Naive thymus-derived CD8-positive, alpha-beta T cell (primary cell): ENCODE results near the gene EFNB1. TPM values are rescaled to one million over a fixed set of nuclear protein-coding genes. Genes with fewer than 3 reads are reported as not detected.
A peak's percentile ranks its signal among the peaks of the same experiment; 100 is the strongest.

Experiments
- ATAC-seq, 2 donors: fragments of 150-1000 bp; cut with Tn5 transposase in 1 of 2; sonication (Bioruptor Pico), chemical (Tn5 transposase) in 1 of 2; 1 replicate in 1 of 2; 2 replicates in 1 of 2; pipeline ENCODE4 v1.10.0; 2021; ENCODE audit warnings: mild to moderate bottlenecking in 2 of 2, moderate library complexity in 2 of 2
- POLR2A ChIA-PET: fragments of 350-600 bp; sonication (Branson Sonifier 250); formaldehyde crosslinking; loops from one replicate; lab custom pipeline; 2021; ENCODE audit warnings: antibody characterized with exemption; lab: Charles Lee
- DNase-seq, 10 donors: peaks; one replicate each; pipeline versions ENCODE4 v3.0.0 to v3.0.0-alpha.2; 2020 to 2022
- H3K27ac Mint-ChIP-seq, 10 donors: one replicate each; pipeline ENCODE4 v1.8.0; 2020 to 2022; ENCODE audit warnings: mild to moderate bottlenecking in 10 of 10, mixed read lengths in 10 of 10, moderate library complexity in 4 of 10, inconsistent platforms in 1 of 10
- H3K27me3 Mint-ChIP-seq, 5 donors: one replicate each; pipeline ENCODE4 v1.8.0; 2021 to 2022; ENCODE audit warnings: mixed read lengths in 5 of 5
- H3K36me3 Mint-ChIP-seq, 3 donors: one replicate each; pipeline ENCODE4 v1.8.0; 2020 to 2022; ENCODE audit warnings: mixed read lengths in 3 of 3, mild to moderate bottlenecking in 2 of 3, inconsistent platforms in 1 of 3
- H3K4me1 Mint-ChIP-seq, 4 donors: one replicate each; pipeline ENCODE4 v1.8.0; 2021 to 2022; ENCODE audit warnings: mixed read lengths in 4 of 4
- H3K4me3 Mint-ChIP-seq, 10 donors: one replicate each; pipeline ENCODE4 v1.8.0; 2020 to 2022; ENCODE audit warnings: mild to moderate bottlenecking in 10 of 10, mixed read lengths in 10 of 10, moderate library complexity in 6 of 10, inconsistent platforms in 1 of 10
- H3K9me3 Mint-ChIP-seq, 9 donors: one replicate each; pipeline ENCODE4 v1.8.0; 2020 to 2022; ENCODE audit warnings: mixed read lengths in 9 of 9, mild to moderate bottlenecking in 3 of 9, inconsistent platforms in 1 of 9, moderate library complexity in 1 of 9
- polyA plus RNA-seq, 3 donors: library from polyadenylated mRNA; unstranded; fragments of 300-500 nt; fragmentation: Illumina TruSeq; gene quantifications; one replicate each; pipeline ENCODE4 v1.2.3, GENCODE V29; 2021
- total RNA-seq, 8 experiments: library from RNA in 2 of 8; stranded (reverse) in 2 of 8; gene quantifications; one replicate each; pipeline ENCODE4 v1.2.3 and lab custom pipeline; 2021 to 2026

The EFNB1 gene
- total and polyA plus RNA-seq, 5 experiments from 2014 or later, result 2.8 to 4.3 (median 3.6) TPM

DNA sequence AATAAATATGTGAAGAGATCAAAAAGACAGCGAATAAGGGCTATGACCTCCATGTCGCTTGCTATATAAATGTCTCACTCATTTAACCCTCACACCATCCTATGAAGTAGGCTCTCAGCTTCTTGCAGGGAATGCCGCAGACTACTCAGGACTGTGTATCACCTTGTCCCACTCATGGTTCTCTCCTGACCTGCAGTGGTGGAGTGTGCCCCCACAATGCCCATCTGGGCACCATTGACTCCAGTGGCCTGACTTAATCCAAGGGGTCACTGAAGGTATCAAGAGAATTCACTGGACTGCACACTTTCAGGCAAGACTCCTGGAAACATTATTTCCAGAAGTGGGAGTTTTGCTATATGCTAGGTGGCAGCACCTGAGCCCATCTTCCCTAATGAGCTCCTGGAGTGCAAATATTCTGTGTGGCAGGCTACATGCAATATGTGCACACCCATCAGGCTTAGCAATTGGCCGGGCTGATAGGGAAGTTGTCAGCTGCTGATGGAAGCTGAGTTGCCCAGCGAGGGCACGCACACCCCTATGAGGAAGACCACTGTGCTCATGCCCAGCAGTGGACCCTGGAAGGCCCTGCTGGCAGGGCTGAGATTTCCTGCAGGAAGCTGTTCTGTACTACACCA is 8.2 kb upstream of the EFNB1 start:
- H3K4me3 Mint-ChIP-seq, result no peak overlapping the region
- no peak for ATAC-seq
- no peaks in the 10 kb centered on the region for H3K36me3 Mint-ChIP-seq
- POLR2A ChIA-PET, result no interaction called here
- DNase-seq, result no peak
- peaks cover 0 to 6% (median 0%) of the 10 kb centered on the region in 4 donors for H3K4me1 Mint-ChIP-seq
- H3K27ac Mint-ChIP-seq, result no peak overlapping the region
- H3K27me3 Mint-ChIP-seq, result peaks cover 0 to under 1% (median 0%) of the 10 kb centered on the region in 5 donors
- no peaks in the 10 kb centered on the region for H3K9me3 Mint-ChIP-seq

DNA sequence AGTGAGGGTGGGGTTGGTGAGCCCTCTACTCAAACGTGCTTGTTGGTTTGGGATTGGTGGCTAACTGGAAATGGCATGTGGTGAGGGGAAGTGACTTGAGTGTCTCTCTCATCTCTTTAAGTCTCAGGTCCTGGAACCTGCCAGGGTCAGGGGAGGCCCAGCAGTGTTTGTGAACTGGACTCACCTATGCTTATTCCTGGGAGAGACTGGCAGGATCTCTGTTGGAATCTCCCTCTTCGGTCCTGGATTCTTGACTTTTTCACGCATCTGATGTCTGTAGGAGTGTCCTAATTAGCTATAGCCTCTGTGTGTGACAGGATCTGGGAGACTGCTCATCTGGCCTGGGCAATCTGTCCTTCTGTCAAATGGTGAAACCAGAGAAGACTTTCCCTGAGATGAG is 7.2 kb upstream of the EFNB1 start:
- Mint-ChIP-seq H3K4me1 (peaks cover 0 to 6% (median 0%) of the 10 kb centered on the region in 4 donors), H3K9me3 (no peaks in the 10 kb centered on the region), H3K36me3 (no peaks in the 10 kb centered on the region), H3K4me3 (no peak overlapping the region), H3K27ac (no peak overlapping the region), H3K27me3 (peaks cover 0 to 1% (median 0%) of the 10 kb centered on the region in 5 donors)
- DNase-seq, result no peak
- POLR2A ChIA-PET, result no interaction called here
- no peak for ATAC-seq

DNA sequence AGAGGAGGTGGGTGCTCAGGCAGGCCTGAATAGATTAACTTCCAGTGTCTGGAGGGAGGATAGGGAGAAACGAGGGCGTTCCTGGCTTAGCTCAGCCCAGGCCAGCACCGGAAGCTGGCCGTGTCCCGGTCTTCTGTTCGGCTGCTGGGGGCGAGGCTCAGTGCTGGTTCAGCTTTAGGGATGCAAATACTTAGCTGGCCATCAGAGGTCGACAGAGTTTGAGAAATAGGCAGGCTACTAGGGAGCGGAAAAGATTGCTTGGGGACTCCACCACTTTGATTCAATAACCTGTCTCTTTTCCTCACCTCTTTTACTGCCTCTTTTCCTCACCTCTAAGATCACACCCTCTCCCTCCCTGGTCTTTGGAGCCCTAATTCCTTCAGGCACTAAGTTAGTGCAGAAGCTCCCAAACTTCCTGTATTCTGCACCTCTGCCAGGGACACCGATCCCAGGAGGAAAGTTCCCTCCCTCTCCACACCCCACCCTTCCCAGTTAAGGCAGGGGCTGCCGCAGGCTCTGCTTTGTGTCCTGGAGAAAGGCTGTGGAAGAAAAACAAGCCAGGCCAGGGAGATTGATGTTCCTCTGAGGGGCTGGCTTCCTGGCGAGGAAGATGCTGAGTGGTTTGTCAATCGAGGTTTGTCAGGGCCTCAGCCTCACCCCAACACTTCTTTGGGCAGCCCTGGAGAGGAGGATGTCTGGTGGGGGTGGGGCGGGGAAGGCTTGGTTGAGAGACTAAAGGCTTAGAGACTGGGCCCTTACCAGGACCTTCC is 6.0 kb upstream of the EFNB1 start:
- POLR2A ChIA-PET, result no interaction called here
- no peaks in the 10 kb centered on the region for H3K9me3 Mint-ChIP-seq
- H3K4me3 Mint-ChIP-seq, result no peak overlapping the region
- DNase-seq (no peak), ATAC-seq (peak; percentile 50 to 60)
- no peaks in the 10 kb centered on the region for H3K36me3 Mint-ChIP-seq
- H3K27ac Mint-ChIP-seq, result no peak overlapping the region
- peaks cover 0 to 1% (median 0%) of the 10 kb centered on the region in 5 donors for H3K27me3 Mint-ChIP-seq
- H3K4me1 Mint-ChIP-seq, result peaks cover 0 to 10% (median under 1%) of the 10 kb centered on the region in 4 donors

DNA sequence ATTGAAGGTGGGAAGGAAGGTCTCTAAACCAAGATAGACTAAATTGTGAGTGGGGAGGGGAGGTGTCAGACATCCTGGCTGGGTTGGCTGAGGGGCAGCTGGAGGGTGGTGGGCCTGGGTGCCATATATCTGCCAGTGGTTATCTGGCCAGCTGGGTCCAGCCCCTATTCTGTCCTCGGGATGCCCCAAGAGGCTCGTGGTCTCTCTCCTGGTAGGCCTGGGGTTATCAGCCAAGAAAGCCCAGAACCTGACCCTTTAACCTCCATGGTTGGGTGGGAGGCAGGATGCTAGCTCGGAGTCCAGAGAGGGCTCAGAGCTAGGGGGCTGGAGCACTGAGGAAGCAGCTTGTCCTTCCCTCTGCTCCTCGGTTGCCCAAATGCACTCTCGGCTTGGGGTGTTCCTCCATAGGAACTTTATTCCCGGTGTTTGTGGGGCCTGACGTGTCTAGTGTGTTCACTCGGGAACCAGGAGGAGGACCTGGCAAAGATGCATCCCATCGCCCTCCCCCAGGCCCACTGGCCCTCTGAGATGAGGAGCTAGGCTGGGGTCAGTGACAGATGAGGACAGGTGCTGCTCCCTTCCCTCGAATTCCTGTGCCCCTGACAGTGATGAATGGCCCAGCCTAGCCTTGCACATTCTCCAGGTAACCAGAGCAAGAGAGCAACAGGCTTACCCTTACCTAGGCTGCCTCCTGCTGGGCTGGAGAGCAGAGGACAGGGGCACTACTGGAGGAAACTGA is 5.2 kb upstream of the EFNB1 start:
- Mint-ChIP-seq H3K4me1 (peaks cover 0 to 15% (median 3%) of the 10 kb centered on the region in 4 donors), H3K4me3 (no peak overlapping the region), H3K36me3 (no peaks in the 10 kb centered on the region), H3K9me3 (no peaks in the 10 kb centered on the region), H3K27me3 (peaks cover 0 to 1% (median 0%) of the 10 kb centered on the region in 5 donors), H3K27ac (peak overlapping the region in 1 of 10 donors; percentile 21)
- DNase-seq (no peak), ATAC-seq (no peak)
- POLR2A ChIA-PET, result no interaction called here

DNA sequence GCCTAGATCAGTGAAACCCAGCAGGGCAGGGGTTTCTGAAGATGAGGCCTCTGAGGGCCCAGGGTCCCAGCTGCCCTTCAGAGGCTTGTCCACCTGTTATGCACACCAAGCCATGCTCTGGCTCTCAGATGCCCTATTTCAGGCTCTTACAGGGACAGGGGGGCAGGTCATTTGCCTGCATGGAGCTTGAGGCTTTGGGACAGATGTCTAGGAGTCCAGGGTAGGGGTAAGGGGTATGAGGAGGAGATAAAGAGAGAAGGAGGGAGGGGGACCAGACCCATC is 4.7 kb upstream of the EFNB1 start:
- H3K27ac Mint-ChIP-seq, result peak overlapping the region in 1 of 10 donors; percentile 28
- peaks cover 0 to 1% (median 0%) of the 10 kb centered on the region in 5 donors for H3K27me3 Mint-ChIP-seq
- DNase-seq (no peak), ATAC-seq (no peak)
- H3K36me3 Mint-ChIP-seq, result no peaks in the 10 kb centered on the region
- no peak overlapping the region for H3K4me3 Mint-ChIP-seq
- POLR2A ChIA-PET, result no interaction called here
- H3K9me3 Mint-ChIP-seq, result no peaks in the 10 kb centered on the region
- peaks cover 0 to 19% (median 5%) of the 10 kb centered on the region in 4 donors for H3K4me1 Mint-ChIP-seq

DNA sequence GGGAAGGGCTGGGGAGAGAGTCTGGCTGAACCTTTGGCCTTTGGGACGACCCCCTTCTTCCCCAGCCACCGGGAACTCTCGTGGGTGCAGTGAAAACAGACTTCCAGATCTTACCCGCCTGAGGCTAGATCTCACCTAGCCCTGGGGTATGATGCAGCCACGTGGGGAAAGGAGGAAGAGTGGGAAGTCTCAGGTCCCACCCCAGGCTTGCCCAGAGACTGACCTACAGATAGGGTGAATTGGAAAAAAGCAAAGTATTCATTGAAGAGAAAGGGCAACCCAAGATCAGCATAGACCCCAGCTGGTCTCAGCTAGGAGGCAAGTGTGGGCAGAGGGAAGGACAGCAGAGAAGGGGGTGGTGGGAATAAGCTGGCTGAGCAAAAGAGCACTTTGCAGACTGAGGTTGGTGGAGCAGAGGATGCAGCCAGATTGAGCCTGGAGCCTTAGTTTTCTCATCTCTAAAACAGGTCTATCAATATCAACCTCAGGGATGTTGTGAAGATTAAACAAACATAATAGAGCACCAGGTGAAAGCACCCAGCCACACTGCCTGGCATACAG is 4.2 kb upstream of the EFNB1 start:
- H3K9me3 Mint-ChIP-seq, result no peaks in the 10 kb centered on the region
- ATAC-seq, result no peak
- no peak for DNase-seq
- H3K4me3 Mint-ChIP-seq, result no peak overlapping the region
- H3K4me1 Mint-ChIP-seq, result peaks cover 0 to 19% (median 6%) of the 10 kb centered on the region in 4 donors
- POLR2A ChIA-PET, result no interaction called here
- H3K36me3 Mint-ChIP-seq, result no peaks in the 10 kb centered on the region
- H3K27me3 Mint-ChIP-seq, result peaks cover 0 to 1% (median 0%) of the 10 kb centered on the region in 5 donors
- H3K27ac Mint-ChIP-seq, result no peak overlapping the region

DNA sequence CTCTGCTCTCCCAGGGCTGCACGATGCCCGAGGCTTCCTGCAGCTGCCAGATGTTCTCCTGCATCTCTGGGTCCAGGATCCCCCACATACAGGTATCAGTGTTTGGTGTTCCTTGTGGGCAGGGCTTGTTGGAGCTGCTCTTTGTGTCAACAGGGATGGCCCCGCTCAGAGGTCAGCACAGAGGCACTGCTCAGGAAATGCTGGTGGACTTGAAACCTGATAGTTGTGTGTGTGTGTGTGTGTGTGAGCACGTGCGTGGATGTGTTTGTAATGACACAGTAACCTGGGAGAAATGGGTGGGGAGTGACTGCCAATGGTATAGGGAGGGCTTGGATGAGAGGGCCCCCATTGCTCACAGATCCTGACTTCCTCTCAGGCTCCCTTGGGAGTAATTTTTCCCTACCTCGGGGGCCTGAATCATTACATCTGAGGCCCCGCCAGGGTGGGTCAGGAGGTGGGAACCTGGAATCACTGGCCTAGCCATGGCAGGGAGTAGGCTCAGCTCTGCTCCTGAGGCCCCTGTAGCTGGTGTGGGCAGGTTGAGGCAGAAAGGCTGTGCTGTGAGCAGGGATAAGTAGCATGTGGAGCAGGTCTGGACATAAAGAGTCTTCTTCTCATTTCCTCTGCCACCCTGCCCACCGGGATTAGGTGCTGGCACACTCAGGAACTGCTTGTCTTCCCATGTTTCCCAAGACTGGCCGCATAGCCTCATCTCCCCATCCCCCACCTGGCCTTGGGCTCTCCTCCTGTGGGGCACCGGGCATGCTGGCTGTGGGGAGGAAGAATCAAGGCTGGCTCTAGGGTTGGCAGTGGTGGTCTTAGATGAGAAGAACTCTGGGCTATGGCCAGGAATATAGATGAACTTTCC is 2.5 kb upstream of the EFNB1 start:
- Mint-ChIP-seq H3K27ac (no peak overlapping the region), H3K4me3 (peak overlapping the region in 1 of 10 donors; percentile 56), H3K27me3 (peaks cover 0 to 1% (median 0%) of the 10 kb centered on the region in 5 donors), H3K4me1 (peaks cover 0 to 36% (median 13%) of the 10 kb centered on the region in 4 donors), H3K36me3 (no peaks in the 10 kb centered on the region), H3K9me3 (no peaks in the 10 kb centered on the region)
- no peak for ATAC-seq
- POLR2A ChIA-PET, result no interaction called here
- no peak for DNase-seq

DNA sequence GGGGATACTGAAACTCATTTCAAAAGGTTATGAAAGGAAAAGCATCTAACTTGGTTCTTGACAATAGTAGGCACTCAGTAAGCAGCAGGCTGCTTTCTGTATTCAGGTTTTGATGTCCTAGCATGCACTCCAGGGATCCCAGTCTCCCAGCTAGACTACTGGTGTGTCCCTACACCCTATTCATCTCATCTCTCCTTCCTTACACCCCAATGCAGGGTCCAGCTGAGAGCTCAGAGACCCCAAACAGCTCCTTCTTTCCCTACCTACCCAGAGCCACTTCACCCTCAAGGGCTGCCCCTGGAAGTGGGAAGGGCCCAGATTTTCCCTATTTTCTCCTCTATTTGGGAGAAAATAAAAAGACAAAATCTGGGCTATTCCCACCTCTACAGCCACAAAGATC is 1.6 kb upstream of the EFNB1 start:
- ATAC-seq, result no peak
- H3K9me3 Mint-ChIP-seq, result no peaks in the 10 kb centered on the region
- DNase-seq, result no peak
- H3K4me1 Mint-ChIP-seq, result peaks cover 3 to 44% (median 22%) of the 10 kb centered on the region in 4 donors
- H3K27ac Mint-ChIP-seq, result no peak overlapping the region
- POLR2A ChIA-PET, result interaction anchor here (1.1 kb wide), 1 partner anchor 395 kb away, joined by 4 read pairs; no protein-coding TSS in a partner anchor
- peak overlapping the region in 1 of 10 donors; percentile 93 for H3K4me3 Mint-ChIP-seq
- peaks cover 0 to 1% (median 0%) of the 10 kb centered on the region in 5 donors for H3K27me3 Mint-ChIP-seq
- no peaks in the 10 kb centered on the region for H3K36me3 Mint-ChIP-seq

DNA sequence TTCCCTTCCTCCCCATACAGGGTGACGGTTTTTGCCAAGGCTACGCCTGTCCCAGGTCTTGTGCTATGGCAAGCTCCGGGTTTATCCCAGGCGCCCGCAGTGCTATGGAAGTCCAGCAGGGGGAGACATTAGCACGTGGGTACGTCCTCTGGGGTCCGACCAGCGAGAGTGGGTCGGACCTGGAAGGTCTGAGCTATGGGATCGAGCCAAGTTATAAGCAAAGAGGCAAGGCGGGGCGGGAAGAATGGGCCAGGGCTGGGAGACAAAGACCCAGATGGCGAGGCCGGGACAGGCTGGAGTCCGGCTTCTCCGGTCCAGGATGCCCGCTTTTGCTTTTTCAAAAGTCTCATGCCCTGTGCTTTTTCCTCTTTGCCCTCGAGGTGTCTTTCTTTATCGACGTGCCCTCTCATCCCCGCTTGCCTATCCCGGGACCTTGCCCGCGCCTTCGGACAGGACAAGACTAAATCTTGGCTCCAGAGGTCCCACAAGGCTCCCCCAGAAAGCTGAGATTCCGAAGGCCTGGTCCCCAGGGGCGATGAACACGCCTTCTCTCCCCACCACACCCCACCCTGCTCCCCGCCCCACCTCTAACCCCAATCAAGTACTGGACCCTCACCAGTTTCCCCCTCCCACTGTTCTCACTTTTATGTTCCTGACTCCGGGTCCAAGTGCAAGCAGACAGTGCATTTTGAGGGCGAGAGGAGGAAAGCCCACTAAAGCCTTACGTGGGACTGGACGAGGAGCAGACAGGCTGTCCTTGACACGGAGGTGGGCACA is 785 bp upstream of the EFNB1 start:
- peak; percentile 52 to 82 (median 70) for DNase-seq
- Mint-ChIP-seq H3K9me3 (no peaks in the 10 kb centered on the region), H3K36me3 (no peaks in the 10 kb centered on the region), H3K4me1 (peaks cover 3 to 42% (median 23%) of the 10 kb centered on the region in 4 donors), H3K27me3 (peaks cover 0 to 1% (median 0%) of the 10 kb centered on the region in 5 donors), H3K4me3 (peak overlapping the region; percentile 88 to 96 (median 93)), H3K27ac (peak overlapping the region; percentile 64 to 95 (median 82))
- POLR2A ChIA-PET, result interaction anchor here (1.0 to 1.9 kb wide), 3 partner anchors 337 to 1305 kb away, joined by 4 to 7 read pairs (median 4); partner anchors contain the start of genes IGBP1 and PJA1
- ATAC-seq, result peak; percentile 27 to 37

DNA sequence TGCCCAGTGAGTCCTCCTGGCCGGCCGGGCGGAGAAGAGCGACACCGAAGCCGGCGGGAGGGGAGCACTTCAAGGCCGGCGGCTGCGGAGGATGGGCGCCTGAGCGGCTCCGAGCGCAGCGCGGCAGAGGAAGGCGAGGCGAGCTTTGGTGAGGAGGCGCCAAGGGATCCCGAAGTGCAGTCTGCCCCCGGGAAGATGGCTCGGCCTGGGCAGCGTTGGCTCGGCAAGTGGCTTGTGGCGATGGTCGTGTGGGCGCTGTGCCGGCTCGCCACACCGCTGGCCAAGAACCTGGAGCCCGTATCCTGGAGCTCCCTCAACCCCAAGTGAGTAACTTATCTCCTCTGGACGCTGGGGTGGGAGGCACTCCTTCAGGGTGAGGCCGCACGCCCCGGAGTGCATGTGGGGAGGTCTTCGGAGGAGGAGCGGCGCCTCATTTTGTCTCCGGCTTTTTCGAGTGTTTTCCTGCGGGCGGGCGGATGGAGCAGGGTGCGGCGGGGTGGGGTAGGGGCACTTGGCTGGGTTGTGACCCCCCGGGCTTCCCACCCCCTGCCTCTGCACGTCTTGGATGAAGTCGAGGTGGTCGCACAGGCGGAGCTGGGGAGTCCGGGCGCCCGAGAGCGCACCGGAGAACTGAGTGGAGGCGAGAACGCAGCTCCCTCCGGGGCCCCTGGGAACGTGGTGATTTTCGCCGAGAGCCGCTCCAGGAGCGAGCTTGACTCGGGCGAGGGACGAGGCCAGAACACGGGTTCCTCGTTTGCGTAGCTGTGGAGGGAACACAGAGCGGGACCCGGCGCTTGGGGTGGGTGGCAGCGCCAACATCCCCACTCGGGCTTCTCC is 979 bp downstream of the EFNB1 start:
- POLR2A ChIA-PET, result interaction anchor here (1.9 kb wide), 1 partner anchor 336 kb away, joined by 7 read pairs; the partner anchor contains the start of gene PJA1

More for the DNA sequence above, 979 bp downstream of the EFNB1 start:
- peak overlapping the region in 1 of 10 donors; percentile 88 for H3K27ac Mint-ChIP-seq
- DNase-seq (peak in 3 of 10 donors; percentile 7 to 17 (median 8)), ATAC-seq (no peak)
- no peaks in the 10 kb centered on the region for H3K36me3 Mint-ChIP-seq
- peak overlapping the region; percentile 80 to 96 (median 84) for H3K4me3 Mint-ChIP-seq
- no peaks in the 10 kb centered on the region for H3K9me3 Mint-ChIP-seq
- peaks cover 6 to 42% (median 23%) of the 10 kb centered on the region in 4 donors for H3K4me1 Mint-ChIP-seq
- H3K27me3 Mint-ChIP-seq, result peaks cover 0 to 1% (median 0%) of the 10 kb centered on the region in 5 donors
